Adrenal gland (tissue), 12 donors: ENCODE data around the gene GRXCR2. TPM values are rescaled to one million over a fixed set of nuclear protein-coding genes. Genes with fewer than 3 reads are reported as not detected.

Experiments used
- DNase-seq, 7 donors: peaks; one replicate each; pipeline ENCODE4 v3.0.0-alpha.2; 2019 to 2020
- H3K27ac ChIP-seq, 5 donors: fragments of 200-600 bp; sonication (generic) in 4 of 5; 1 replicate in 3 of 5; 2 replicates in 2 of 5; pipeline versions ENCODE4 v1.5.1 to v1.8.0; 2016 to 2020; ENCODE audit warnings: mild to moderate bottlenecking in 1 of 5
- H3K27me3 ChIP-seq: fragments of 200-600 bp; 2 replicates; pipeline ENCODE4 v1.8.0; 2021
- H3K36me3 ChIP-seq, 2 donors: fragments of 200-600 bp; replicated peaks in 1 of 2; 1 replicate in 1 of 2; 2 replicates in 1 of 2; pipeline versions ENCODE4 v1.5.1 to v1.8.0; 2018 to 2022
- H3K4me1 ChIP-seq, 2 donors: fragments of 200-600 bp; replicated peaks in 1 of 2; 1 replicate in 1 of 2; 2 replicates in 1 of 2; pipeline versions ENCODE4 v1.5.1 to v1.8.0; 2018 to 2021
- H3K4me3 ChIP-seq, 4 donors: fragments of 200-600 bp; sonication (generic) in 3 of 4; one replicate each; pipeline ENCODE4 v1.5.1; 2016 to 2018
- H3K9me3 ChIP-seq, 3 donors: fragments of 200-600 bp; sonication (generic) in 1 of 3; replicated peaks in 1 of 3; 1 replicate in 2 of 3; 2 replicates in 1 of 3; pipeline versions ENCODE4 v1.5.1 to v1.8.0; 2016 to 2021
- POLR2A ChIP-seq, 2 donors: fragments of 450-650 bp; IDR thresholded peaks; one replicate each; pipeline ENCODE4 v1.6.1; 2017; ENCODE audit warnings: antibody characterized with exemption in 2 of 2, mild to moderate bottlenecking in 2 of 2, moderate library complexity in 1 of 2
- WGBS, 4 donors: extraction: QIAGEN DNeasy Blood & Tissue Kit in 2 of 4; methylation state at CpG; one replicate each; pipeline versions ENCODE4 v1.1.5 to v1.1.7; 2013 to 2017; 5-methylcytosine and 5-hydroxymethylcytosine counted together
- intact Hi-C, 2 donors: fragments of 100-400 bp; cut with DNase I; formaldehyde crosslinking; loops; one replicate each; pipeline versions ENCODE4 v1.14.1 to v1.15.0; 2022 to 2023
- polyA plus RNA-seq, 3 donors: library from polyadenylated mRNA; stranded (reverse); fragments of 200-250 nt in 2 of 3; fragments of 350-450 nt in 1 of 3; fragmentation: Illumina TruSeq in 1 of 3; extraction: RNeasy Lipid Tissue Mini Kit (QIAGEN cat#74804) in 1 of 3; gene quantifications; one replicate each; pipeline ENCODE4 v1.2.3, GENCODE V29; 2013 to 2014
- total RNA-seq, 9 donors: library from RNA; depleted of rRNA in 4 of 9; stranded (reverse); fragments of >200 nt in 4 of 9; fragments of 120-200 nt in 1 of 9; fragmentation: NEBNext Ultra II Directional in 1 of 9; extraction: Animal tissue kit (Norgen Biotek cat#: 25700) in 1 of 9; gene quantifications; one replicate each; pipeline versions ENCODE4 v1.1.0 to v1.2.4, GENCODE V29; 2013 to 2023
- TF ChIP-seq, protein P1 (sequence below), 6 experiments: fragments of 450-650 bp in 4 of 6; fragments of 200-600 bp in 2 of 6; sonication (generic) in 1 of 6; IDR thresholded peaks; 1 replicate in 5 of 6; 2 replicates in 1 of 6; pipeline versions ENCODE4 v1.5.1 to v1.8.0; 2016 to 2021; ENCODE audit warnings: antibody characterized with exemption in 6 of 6, mild to moderate bottlenecking in 2 of 6, moderate library complexity in 1 of 6
- donor health status: healthy with polysubstance abuse.
- donor health status: Bipolar disorder and iron deficiency.
- donor health status: DM: yes; HTN: yes; CAD: no.
- donor health status: DM: no; HTN: no; CAD: no.
- donor health status: DM: no; HTN: no; CAD: no.
- donor health status: DM: yes; HTN: yes; CAD: no.

Gene GRXCR2
- total and polyA plus RNA-seq, 12 donors: not detected

DNA sequence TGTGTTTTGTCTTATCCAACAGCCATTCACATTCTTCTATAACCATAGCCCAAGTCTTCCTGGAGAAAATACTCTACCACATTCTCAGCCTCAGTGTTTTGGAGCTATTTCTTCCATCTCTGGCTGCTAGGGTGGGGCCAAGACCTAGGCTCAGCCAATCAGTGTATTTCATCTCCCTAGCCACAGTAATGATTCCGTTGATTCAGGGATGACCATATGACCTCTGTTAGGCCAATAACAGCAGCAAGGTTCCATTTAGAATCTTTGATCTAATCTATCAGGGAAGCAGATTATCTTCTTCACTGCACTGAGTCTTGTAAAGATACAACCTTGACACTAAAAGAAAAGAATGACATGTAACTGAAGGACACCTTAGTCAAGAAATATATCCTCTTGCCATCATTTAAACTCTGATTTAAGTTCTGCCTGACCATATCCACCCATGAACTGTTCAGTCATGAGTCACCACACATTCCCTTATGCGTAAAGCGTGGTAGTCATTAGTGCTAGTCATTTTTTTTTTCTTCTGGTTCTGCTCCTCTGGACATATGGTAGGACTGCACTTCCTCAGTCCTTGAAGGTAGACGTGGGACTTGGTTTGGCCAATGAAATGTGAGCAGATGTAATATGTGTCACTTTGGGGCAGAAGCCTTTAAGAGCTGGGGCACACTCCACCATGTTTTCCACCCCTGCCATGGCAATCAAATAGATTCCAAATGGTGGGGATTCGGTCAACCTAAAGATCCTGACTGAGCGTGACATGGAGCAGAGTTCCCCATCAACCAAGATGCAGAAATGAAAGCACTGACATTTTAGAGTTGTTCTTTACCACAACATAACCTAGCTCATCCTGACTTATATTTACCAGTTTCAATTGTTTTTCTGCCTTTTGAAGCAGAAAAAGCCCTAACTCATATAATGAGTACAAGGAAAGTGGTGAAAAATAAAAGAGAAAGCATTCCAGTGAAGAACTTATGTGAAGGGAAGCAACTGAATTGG, 25.0 kb downstream of the GRXCR2 start:
- intact Hi-C loops: no loop called here
- H3K9me3 ChIP-seq: no peaks in the 10 kb centered on the region
- H3K27me3 ChIP-seq: no peaks in the 10 kb centered on the region
- H3K36me3 ChIP-seq: no peaks in the 10 kb centered on the region
- H3K4me1 ChIP-seq: no peaks in the 10 kb centered on the region
- no peak overlapping the region for H3K27ac ChIP-seq
- no peak overlapping the region for H3K4me3 ChIP-seq
- 67 to 82% (median 77%) methylated on average over 6 of the region's 6 CpGs for WGBS, 4 donors
- DNase-seq: no peak
- no peak for TF ChIP-seq POLR2A (IDR thresholded peaks at IDR 0.05)
- TF ChIP-seq, protein P1, sequence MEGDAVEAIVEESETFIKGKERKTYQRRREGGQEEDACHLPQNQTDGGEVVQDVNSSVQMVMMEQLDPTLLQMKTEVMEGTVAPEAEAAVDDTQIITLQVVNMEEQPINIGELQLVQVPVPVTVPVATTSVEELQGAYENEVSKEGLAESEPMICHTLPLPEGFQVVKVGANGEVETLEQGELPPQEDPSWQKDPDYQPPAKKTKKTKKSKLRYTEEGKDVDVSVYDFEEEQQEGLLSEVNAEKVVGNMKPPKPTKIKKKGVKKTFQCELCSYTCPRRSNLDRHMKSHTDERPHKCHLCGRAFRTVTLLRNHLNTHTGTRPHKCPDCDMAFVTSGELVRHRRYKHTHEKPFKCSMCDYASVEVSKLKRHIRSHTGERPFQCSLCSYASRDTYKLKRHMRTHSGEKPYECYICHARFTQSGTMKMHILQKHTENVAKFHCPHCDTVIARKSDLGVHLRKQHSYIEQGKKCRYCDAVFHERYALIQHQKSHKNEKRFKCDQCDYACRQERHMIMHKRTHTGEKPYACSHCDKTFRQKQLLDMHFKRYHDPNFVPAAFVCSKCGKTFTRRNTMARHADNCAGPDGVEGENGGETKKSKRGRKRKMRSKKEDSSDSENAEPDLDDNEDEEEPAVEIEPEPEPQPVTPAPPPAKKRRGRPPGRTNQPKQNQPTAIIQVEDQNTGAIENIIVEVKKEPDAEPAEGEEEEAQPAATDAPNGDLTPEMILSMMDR (IDR thresholded peaks at IDR 0.05): no peak

DNA sequence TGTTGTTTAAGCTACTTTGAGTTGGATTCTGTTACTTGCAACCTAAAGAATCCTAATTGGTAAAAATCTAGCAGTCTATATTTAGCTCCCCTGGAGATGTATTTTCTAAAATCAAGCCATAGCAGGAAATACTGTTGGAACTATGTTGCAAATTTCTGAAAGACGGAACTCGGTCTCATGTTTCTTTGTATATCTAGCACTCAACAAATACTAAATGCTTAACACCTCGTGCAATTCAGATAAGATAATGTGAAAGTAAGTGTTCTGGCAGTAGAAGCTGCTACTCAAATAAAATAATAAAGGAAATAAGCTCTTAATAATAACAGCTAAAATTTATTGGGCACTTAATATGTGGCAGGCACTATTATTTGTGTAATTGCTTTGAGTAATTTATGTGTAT, 26.7 kb downstream of the GRXCR2 start:
- TF ChIP-seq, protein P1 (IDR thresholded peaks at IDR 0.05): no peak
- no peak for TF ChIP-seq POLR2A (IDR thresholded peaks at IDR 0.05)
- no peaks in the 10 kb centered on the region for H3K9me3 ChIP-seq
- 72 to 77% (median 73%) methylated on average over 3 of the region's 3 CpGs for WGBS, 4 donors
- H3K36me3 ChIP-seq: no peaks in the 10 kb centered on the region
- H3K27me3 ChIP-seq: no peaks in the 10 kb centered on the region
- no peak overlapping the region for H3K4me3 ChIP-seq
- H3K4me1 ChIP-seq: no peaks in the 10 kb centered on the region
- DNase-seq: no peak
- intact Hi-C loops: no loop called here
- H3K27ac ChIP-seq: no peak overlapping the region

DNA sequence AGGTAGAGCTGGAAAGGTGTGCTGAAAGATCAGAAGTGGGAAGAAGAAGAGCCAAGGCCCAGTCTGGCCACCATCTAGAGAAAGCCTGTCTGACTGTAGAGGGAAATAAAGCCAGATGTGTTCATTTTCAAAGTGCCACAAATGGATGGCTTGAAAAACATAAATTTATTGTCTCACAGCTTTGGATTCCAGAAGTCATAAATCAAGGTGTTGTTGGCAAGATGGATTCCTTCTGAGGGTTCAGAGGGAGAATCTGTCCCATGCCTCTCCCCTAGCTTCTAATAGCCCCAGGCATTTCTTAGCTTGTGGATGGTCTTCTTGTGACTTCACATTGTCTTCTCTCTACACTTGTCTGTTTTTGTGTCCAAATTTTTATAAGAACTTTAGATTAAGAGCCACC, 31.5 kb downstream of the GRXCR2 start:
- intact Hi-C loops: no loop called here

DNA sequence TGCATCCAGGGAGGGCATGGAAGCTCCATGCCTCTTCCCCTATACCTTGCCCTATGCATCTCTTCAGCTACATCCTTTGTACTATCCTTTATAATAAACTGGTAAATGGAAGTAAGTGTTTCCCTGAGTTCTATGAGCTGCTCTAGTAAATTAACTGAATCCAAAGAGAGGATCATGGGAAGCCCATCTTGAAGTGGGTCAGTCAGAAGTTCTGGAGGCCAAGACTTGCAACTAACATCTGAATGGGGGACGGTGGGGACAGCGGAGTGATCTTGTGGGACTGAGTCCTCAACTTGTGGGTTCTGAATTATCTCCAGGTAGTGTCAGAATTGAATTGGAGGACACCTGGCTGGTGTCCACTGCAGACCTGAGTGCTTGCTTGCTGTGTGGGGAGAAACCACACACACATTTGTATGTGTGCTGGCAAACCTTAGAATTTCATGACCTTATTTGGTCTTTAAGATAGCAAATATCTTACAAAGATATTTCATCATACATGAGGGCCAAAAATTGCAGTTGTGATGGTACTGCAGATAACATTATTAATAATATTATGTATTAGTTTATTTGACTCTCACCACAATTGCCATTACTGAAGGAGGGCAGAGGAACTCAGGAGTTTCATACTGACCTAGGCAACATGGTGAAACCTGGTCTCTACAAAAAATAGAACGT, 32.2 kb downstream of the GRXCR2 start:
- TF ChIP-seq POLR2A (IDR thresholded peaks at IDR 0.05): no peak
- TF ChIP-seq, protein P1 (IDR thresholded peaks at IDR 0.05): no peak
- Histone ChIP-seq H3K4me1 (peaks cover 0 to 6% of the 10 kb centered on the region in 2 donors), H3K9me3 (no peaks in the 10 kb centered on the region), H3K27ac (no peak overlapping the region), H3K27me3 (no peaks in the 10 kb centered on the region), H3K36me3 (no peaks in the 10 kb centered on the region), H3K4me3 (no peak overlapping the region)
- WGBS, 4 donors: 75 to 93% (median 92%) methylated on average over 1 to 3 of the region's 3 CpGs
- intact Hi-C loops: no loop called here
- no peak for DNase-seq

More for the DNA sequence above, 31.5 kb downstream of the GRXCR2 start:
- H3K4me1 ChIP-seq: no peaks in the 10 kb centered on the region
- no peak for DNase-seq
- no peaks in the 10 kb centered on the region for H3K9me3 ChIP-seq
- no peak overlapping the region for H3K27ac ChIP-seq
- no peaks in the 10 kb centered on the region for H3K27me3 ChIP-seq
- H3K36me3 ChIP-seq: no peaks in the 10 kb centered on the region
- TF ChIP-seq, protein P1 (IDR thresholded peaks at IDR 0.05): no peak
- no peak for TF ChIP-seq POLR2A (IDR thresholded peaks at IDR 0.05)
- H3K4me3 ChIP-seq: no peak overlapping the region
